GM21447 (cell line): ENCODE measurements around the gene LYZL4.

Experiments used
- ATAC-seq: cut with Tn5 transposase; IDR thresholded peaks from one replicate; pipeline ENCODE4 v1.9.1; 2021; ENCODE audit not compliant: unreplicated experiment

LYZL4 gene

GRCh38 chr3:42375121-42375800 lies 35.1 kb downstream of the LYZL4 start:
- no peak for ATAC-seq

GRCh38 chr3:42371776-42372175 lies 38.6 kb downstream of the LYZL4 start:
- no peak for ATAC-seq

- ATAC-seq = no peak
Observed at GRCh38 chr3:42369832-42370231, 40.6 kb downstream of the LYZL4 start.

- no peak for ATAC-seq
Observed at GRCh38 chr3:42369304-42369703, 41.1 kb downstream of the LYZL4 start.

- ATAC-seq = no peak
Observed at GRCh38 chr3:42368861-42369260, 41.5 kb downstream of the LYZL4 start.

GRCh38 chr3:42367903-42368302 lies 42.5 kb downstream of the LYZL4 start:
- no peak for ATAC-seq

- no peak for ATAC-seq
Observed at GRCh38 chr3:42366550-42366949, 43.9 kb downstream of the LYZL4 start.

- no peak for ATAC-seq
Observed at GRCh38 chr3:42357335-42357734, 53.1 kb downstream of the LYZL4 start.

GRCh38 chr3:42355612-42356011 lies 54.8 kb downstream of the LYZL4 start:
- no peak for ATAC-seq

GRCh38 chr3:42353631-42354030 lies 56.8 kb downstream of the LYZL4 start:
- no peak for ATAC-seq

- ATAC-seq = no peak
Observed at GRCh38 chr3:42351207-42351606, 59.2 kb downstream of the LYZL4 start.

- no peak for ATAC-seq
Observed at GRCh38 chr3:42349765-42350594, 60.4 kb downstream of the LYZL4 start.

- no peak for ATAC-seq
Observed at GRCh38 chr3:42347928-42348327, 62.5 kb downstream of the LYZL4 start.
